H1 (cell line): Measurements from ENCODE around the gene HDDC3.

Source experiments
- CTCF ChIP-seq, 3 experiments: IDR thresholded peaks; 1 replicate in 2 of 3; 2 replicates in 1 of 3; pipeline versions ENCODE4 v1.5.1 to v1.6.1; 2011; ENCODE audit warnings: low read length in 3 of 3, mild to moderate bottlenecking in 3 of 3, inconsistent platforms in 2 of 3, low read depth in 1 of 3, moderate library complexity in 1 of 3; ENCODE audit not compliant: insufficient read depth in 1 of 3; ENCODE audit errors: control extremely low read depth in 1 of 3
- EP300 ChIP-seq, 2 experiments: IDR thresholded peaks; 1 replicate in 1 of 2; 2 replicates in 1 of 2; pipeline ENCODE4 v1.6.1; 2011 to 2012; ENCODE audit warnings: low read depth in 2 of 2, low read length in 2 of 2, mild to moderate bottlenecking in 2 of 2, borderline replicate concordance in 1 of 2, inconsistent platforms in 1 of 2, moderate library complexity in 1 of 2
- EZH2 ChIP-seq: fragments of 200-600 bp; sonication (generic); IDR thresholded peaks from 2 replicates; pipeline ENCODE4 v1.7.1; 2012; ENCODE audit warnings: low read depth, mild to moderate bottlenecking, moderate library complexity, low read length, inconsistent platforms; ENCODE audit not compliant: severe bottlenecking
- HDAC6 ChIP-seq: IDR thresholded peaks from one replicate; pipeline ENCODE4 v1.7.1; 2012; ENCODE audit warnings: low read depth, mild to moderate bottlenecking, inconsistent platforms, low read length, moderate library complexity
- KDM1A ChIP-seq: fragments of 200-600, 300-600 bp; sonication (generic); IDR thresholded peaks from 2 replicates; pipeline ENCODE4 v1.7.1; 2016; ENCODE audit warnings: mild to moderate bottlenecking, low read length, borderline replicate concordance
- KDM5A ChIP-seq: fragments of 200-600 bp; IDR thresholded peaks from 2 replicates; pipeline ENCODE4 v1.7.1; 2012; ENCODE audit warnings: mild to moderate bottlenecking, low read length, inconsistent platforms, mixed read lengths
- POLR2A ChIP-seq, 2 experiments: IDR thresholded peaks; 1 replicate in 1 of 2; 2 replicates in 1 of 2; pipeline ENCODE4 v1.6.1; 2011; ENCODE audit warnings: low read depth in 2 of 2, low read length in 2 of 2, mild to moderate bottlenecking in 2 of 2; ENCODE audit errors: control extremely low read depth in 1 of 2
- RAD21 ChIP-seq, 2 experiments: IDR thresholded peaks in 1 of 2; conservative IDR thresholded peaks in 1 of 2; 2 replicates each; pipeline ENCODE4 v1.6.1; 2011; ENCODE audit warnings: low read depth in 2 of 2, low read length in 2 of 2, improper control_type of control experiment in 1 of 2, inconsistent platforms in 1 of 2, mild to moderate bottlenecking in 1 of 2, moderate library complexity in 1 of 2
- RBBP5 ChIP-seq: IDR thresholded peaks from 2 replicates; pipeline ENCODE4 v1.7.1; 2012; ENCODE audit warnings: low read depth, mild to moderate bottlenecking, inconsistent platforms, low read length, moderate library complexity, borderline replicate concordance
- RFX5 ChIP-seq: IDR thresholded peaks from 2 replicates; pipeline ENCODE4 v1.6.1; 2011; ENCODE audit warnings: low read depth, low read length, improper control_type of control experiment, borderline replicate concordance
- SIN3A ChIP-seq, 2 experiments: IDR thresholded peaks in 1 of 2; conservative IDR thresholded peaks in 1 of 2; 2 replicates each; pipeline ENCODE4 v1.6.1; 2011 to 2012; ENCODE audit warnings: low read length in 2 of 2, improper control_type of control experiment in 1 of 2, low read depth in 1 of 2, mild to moderate bottlenecking in 1 of 2
- SP1 ChIP-seq: IDR thresholded peaks from 2 replicates; pipeline ENCODE4 v1.6.1; 2011; ENCODE audit warnings: low read depth, low read length
- TAF1 ChIP-seq: IDR thresholded peaks from 2 replicates; pipeline ENCODE4 v1.6.1; 2011; ENCODE audit warnings: mild to moderate bottlenecking, low read depth, low read length

GRCh38 chr15:90907051-90907660 is 25.2 kb downstream of the HDDC3 start:
- TF ChIP-seq TAF1 (no peak), POLR2A (IDR thresholded peaks at IDR 0.05; ENCODE audit: control extremely low read depth in 1 of 2, low read depth in 2 of 2, low read length in 2 of 2) (no peak), EP300 (IDR thresholded peaks at IDR 0.05; ENCODE audit: borderline replicate concordance in 1 of 2, low read depth in 2 of 2, low read length in 2 of 2) (no peak), RBBP5 (no peak), KDM5A (no peak), RFX5 (no peak), CTCF (IDR thresholded peaks at IDR 0.05; ENCODE audit: control extremely low read depth in 1 of 3, insufficient read depth in 1 of 3, low read depth in 1 of 3, low read length in 3 of 3) (no peak), EZH2 (no peak), HDAC6 (no peak), RAD21 (IDR thresholded peaks at IDR 0.05 in 1 of 2, conservative IDR thresholded peaks at IDR 0.05 in 1 of 2; ENCODE audit: low read depth in 2 of 2, low read length in 2 of 2) (no peak), SIN3A (conservative IDR thresholded peaks at IDR 0.05 in 1 of 2, IDR thresholded peaks at IDR 0.05 in 1 of 2; ENCODE audit: low read depth in 1 of 2, low read length in 2 of 2) (no peak), KDM1A (no peak), SP1 (no peak)
